GM19099 (cell line): ENCODE measurements around the gene MPDZ.

Experiments used
- POLR2A ChIP-seq: IDR thresholded peaks from 3 replicates; pipeline ENCODE4 v1.6.1; 2011; ENCODE audit warnings: low read depth; ENCODE audit not compliant: insufficient read length; ENCODE audit errors: extremely low read depth

The MPDZ gene

GRCh38 chr9:13279284-13280141 lies at the start of gene MPDZ:
TSS of gene MPDZ (minus strand) at chr9:13279692. CDS start at chr9:13250315, 29,377 bp downstream.
- TF ChIP-seq POLR2A = no peak

- TF ChIP-seq POLR2A = no peak
Observed at GRCh38 chr9:13324988-13325387, 45.5 kb upstream of the MPDZ start.

- TF ChIP-seq POLR2A = no peak
Observed at GRCh38 chr9:13322828-13323550, 43.5 kb upstream of the MPDZ start.

- no peak for TF ChIP-seq POLR2A
Observed at GRCh38 chr9:13318027-13318426, 38.5 kb upstream of the MPDZ start.

- TF ChIP-seq POLR2A = no peak
Observed at GRCh38 chr9:13296972-13297371, 17.5 kb upstream of the MPDZ start.

- TF ChIP-seq POLR2A = no peak
Observed at GRCh38 chr9:13295556-13295955, 16.1 kb upstream of the MPDZ start.

- TF ChIP-seq POLR2A = no peak
Observed at GRCh38 chr9:13292782-13293181, 13.3 kb upstream of the MPDZ start.

- no peak for TF ChIP-seq POLR2A
Observed at GRCh38 chr9:13292158-13292557, 12.7 kb upstream of the MPDZ start.

GRCh38 chr9:13291718-13292117 lies 12.2 kb upstream of the MPDZ start:
- no peak for TF ChIP-seq POLR2A

- TF ChIP-seq POLR2A = no peak
Observed at GRCh38 chr9:13284011-13284410, 4.5 kb upstream of the MPDZ start.

- no peak for TF ChIP-seq POLR2A
Observed at GRCh38 chr9:13282998-13283397, 3.5 kb upstream of the MPDZ start.

GRCh38 chr9:13281356-13282016 lies 2.0 kb upstream of the MPDZ start:
- no peak for TF ChIP-seq POLR2A

- TF ChIP-seq POLR2A = no peak
Observed at GRCh38 chr9:13278368-13279246, 885 bp downstream of the MPDZ start.

- TF ChIP-seq POLR2A = no peak
Observed at GRCh38 chr9:13278023-13278367, 1.5 kb downstream of the MPDZ start.
